GM13976 (cell line): ENCODE measurements around the gene CTNNBIP1.

ENCODE experiments used
- DNase-seq: peaks from one replicate; pipeline ENCODE4 v3.0.0; 2012; ENCODE audit warnings: low spot score
- in situ Hi-C: fragments of 300-500 bp; cut with MboI; formaldehyde crosslinking; loops from one replicate; pipeline ENCODE4 v1.12.0; 2022; ENCODE audit warnings: low sequenced_read_pairs, mixed read lengths, inconsistent platforms; ENCODE audit not compliant: unreplicated experiment
- TF ChIP-seq, protein P1 (sequence below): IDR thresholded peaks from 2 replicates; pipeline ENCODE4 v1.5.1; 2012; ENCODE audit warnings: borderline replicate concordance, mild to moderate bottlenecking; ENCODE audit not compliant: insufficient read depth; ENCODE audit errors: extremely low read depth, missing control alignments, control extremely low read depth

Gene CTNNBIP1, protein sequence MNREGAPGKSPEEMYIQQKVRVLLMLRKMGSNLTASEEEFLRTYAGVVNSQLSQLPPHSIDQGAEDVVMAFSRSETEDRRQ

DNA sequence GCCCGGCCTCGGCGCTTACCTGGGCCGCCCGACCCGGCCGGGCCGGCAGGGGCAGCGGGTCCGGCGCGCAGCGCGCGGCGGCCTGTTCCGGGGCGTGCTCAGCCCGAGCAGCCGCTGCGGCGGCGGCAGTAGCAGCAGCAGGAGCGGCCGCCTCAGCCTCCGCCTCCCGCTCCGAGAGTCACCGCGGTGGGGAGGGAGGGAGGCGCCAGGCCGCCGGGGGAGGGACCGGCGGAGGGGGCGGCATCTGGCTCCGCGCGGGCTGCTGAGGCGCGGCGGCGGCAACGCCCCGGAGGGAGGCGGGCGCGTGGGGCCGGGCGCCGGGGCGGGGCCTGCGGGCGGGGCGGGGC is at the start of gene CTNNBIP1:
CTNNBIP1 (minus strand) TSS at position 194 of the 347 bp plus-strand sequence. CDS start 38,205 bp downstream, outside the sequence.
- in situ Hi-C loops: no loop called here
- TF ChIP-seq, protein P1, sequence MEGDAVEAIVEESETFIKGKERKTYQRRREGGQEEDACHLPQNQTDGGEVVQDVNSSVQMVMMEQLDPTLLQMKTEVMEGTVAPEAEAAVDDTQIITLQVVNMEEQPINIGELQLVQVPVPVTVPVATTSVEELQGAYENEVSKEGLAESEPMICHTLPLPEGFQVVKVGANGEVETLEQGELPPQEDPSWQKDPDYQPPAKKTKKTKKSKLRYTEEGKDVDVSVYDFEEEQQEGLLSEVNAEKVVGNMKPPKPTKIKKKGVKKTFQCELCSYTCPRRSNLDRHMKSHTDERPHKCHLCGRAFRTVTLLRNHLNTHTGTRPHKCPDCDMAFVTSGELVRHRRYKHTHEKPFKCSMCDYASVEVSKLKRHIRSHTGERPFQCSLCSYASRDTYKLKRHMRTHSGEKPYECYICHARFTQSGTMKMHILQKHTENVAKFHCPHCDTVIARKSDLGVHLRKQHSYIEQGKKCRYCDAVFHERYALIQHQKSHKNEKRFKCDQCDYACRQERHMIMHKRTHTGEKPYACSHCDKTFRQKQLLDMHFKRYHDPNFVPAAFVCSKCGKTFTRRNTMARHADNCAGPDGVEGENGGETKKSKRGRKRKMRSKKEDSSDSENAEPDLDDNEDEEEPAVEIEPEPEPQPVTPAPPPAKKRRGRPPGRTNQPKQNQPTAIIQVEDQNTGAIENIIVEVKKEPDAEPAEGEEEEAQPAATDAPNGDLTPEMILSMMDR: no peak
- DNase-seq: no peak

DNA sequence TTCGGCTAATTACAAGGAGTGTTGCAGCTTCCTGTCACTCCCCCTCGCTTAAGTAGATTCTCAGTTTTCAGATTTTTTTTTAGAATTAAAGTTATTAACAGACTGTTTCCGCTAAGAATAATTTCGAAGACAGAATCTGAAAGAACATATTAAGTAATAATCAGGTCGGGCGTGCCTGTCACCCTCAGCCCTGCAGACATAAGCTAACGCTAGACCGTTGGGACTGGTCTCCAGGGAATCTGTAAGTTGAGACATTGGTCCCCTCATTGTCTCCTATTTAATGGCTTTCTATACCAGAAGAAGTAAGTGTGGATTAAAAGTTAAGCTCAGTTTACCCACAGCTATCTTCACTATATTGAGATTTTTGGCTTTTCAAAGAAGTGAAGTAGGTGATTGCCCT is 47.7 kb upstream of the CTNNBIP1 start:
- DNase-seq: no peak
- in situ Hi-C loops: no loop called here
- TF ChIP-seq, protein P1: no peak

DNA sequence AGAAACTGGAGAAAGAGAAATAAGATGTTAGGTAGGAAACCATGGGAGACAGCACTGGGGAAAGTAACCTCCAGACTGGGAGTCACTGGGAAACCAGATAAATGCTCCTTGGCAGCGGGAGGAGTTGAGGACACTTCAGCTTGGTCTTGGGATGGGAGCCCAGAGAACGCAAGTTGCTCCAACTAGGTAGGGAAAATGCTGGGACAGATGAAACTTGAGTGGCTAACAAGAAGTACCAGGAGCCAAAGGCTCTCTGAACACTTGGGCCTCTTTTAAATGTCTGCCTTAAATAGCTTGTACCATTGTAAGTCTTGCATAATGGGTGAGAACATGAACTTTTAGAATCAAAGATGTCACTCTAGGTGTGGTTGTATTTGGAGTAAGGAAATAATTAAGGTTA is 36.2 kb upstream of the CTNNBIP1 start:
- TF ChIP-seq, protein P1: no peak
- in situ Hi-C loops: no loop called here
- no peak for DNase-seq

DNA sequence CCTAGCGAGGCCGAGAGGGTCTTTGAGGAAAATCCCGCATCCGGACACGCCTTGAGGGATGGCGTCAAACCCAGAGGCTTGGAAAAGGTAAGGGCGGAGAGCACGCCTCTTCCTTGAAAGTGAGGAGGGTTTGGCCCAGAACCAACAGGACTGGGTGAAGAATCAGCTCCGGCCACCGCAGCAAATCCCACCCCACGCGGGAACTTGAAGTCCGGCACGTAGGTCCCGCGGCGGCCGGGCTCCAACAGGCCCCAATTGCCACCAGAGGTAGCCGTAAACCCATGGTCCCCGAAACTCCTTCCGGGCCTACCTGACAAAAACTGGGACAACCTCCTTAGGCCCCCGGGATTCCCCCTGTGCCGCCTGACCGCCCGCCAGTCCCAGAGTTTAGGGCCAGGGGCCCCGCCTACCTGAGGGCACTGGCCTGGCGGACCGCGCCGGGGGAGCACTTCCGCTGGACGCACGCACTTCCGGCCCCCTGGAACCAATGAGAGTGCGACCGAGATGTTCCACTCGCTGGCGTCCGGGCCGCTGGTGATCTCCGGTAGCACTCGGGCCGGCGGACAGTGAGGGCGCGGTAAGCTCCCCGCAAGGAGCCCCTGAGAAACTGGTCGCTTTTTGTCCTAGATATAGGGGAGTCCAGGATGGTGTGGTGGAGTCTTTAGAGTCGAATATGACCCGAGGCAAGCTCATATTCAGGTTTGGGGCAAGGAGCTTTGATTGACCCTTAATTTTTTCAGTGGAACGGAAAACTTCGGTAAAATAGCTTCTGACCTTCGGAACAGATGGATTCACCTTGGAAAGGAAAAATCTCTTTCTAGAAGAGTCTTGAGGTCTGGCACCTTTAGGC is 33.1 kb upstream of the CTNNBIP1 start, which contains the start of the genes LZIC and NMNAT1:
LZIC (minus strand) TSS at position 453 of the 850 bp plus-strand sequence. CDS start 6,772 bp downstream, outside the sequence.
NMNAT1 (plus strand) TSS at position 537 of the 850 bp plus-strand sequence. CDS start 28,599 bp downstream, outside the sequence.
- peak; percentile 97 for DNase-seq
- in situ Hi-C loops: no loop called here
- TF ChIP-seq, protein P1: no peak

DNA sequence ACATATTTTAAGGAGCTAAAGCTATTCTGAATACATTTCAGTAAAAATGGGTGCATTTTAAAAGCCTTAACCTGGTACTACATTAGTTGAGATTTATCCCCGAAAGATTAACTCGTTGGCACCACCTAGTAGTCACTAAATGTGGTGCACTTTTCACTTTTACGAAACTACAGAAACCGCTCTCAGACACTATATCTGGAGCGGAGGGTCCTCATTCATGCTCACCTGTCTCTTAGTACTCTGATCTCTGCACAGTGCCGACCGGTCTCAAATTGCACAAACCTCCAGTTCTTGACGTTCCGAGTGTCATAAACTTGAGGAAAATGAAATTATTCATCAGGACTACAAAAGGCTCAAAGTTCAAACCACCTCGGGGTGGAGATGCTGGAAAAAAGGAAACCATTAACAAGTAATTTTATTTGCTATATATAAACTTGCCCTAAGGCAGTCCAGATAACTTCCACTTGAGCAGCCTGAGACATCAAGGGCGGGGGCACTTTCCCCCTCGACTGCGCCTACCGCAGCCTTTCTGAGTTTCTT is 32.4 kb upstream of the CTNNBIP1 start:
- in situ Hi-C loops: no loop called here
- peak; percentile 71 for DNase-seq
- TF ChIP-seq, protein P1: peak; percentile 40

DNA sequence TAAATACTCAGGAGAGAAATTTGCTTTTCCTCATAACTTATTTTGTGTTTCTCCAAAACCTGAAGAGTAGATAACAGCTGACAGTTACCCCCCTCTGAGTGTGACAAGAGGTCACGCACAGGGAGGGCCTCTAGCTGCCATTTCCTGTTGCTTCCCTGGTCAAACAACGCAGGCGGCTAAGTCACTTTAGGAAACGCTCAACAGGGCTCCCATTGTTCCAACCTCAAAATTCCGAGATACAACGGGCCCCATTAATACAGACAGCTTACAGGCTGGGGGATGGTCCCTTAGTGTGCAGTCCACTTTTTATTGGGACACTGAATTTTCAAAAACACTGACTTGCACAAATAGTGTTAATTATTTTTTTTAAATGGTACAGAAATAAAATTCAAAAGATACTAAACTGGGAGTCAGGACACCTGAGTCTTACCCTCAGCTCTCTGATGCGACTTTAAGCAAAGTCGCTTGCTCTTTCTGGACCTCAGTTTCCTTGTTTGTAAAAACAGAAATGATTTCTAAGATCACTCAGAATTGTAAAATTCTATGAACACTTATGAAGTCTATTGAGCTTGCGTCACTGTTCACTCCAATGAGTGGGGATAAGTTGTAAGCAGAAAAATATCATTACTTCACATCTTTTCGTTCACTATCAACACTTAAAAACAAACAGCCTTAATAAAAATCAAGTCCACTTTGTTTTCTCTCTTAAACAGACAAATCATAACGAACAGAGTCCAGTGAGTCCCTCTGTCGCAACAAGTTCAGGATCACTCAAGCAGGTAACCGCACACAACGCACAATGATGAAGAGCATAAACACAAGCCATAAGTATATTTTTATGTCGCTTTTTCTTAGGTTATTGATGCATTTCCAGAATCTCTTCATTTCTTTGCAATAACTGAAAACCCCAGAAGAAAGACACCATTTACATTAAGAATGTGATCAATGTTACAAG is 19.6 kb upstream of the CTNNBIP1 start:
- DNase-seq: no peak
- in situ Hi-C loops: no loop called here
- TF ChIP-seq, protein P1: no peak
